Keratinocyte (primary cell): ENCODE results near the gene BTG2. TPM values are rescaled to one million over a fixed set of nuclear protein-coding genes. Genes with fewer than 3 reads are reported as not detected.
A peak's percentile ranks its signal among the peaks of the same experiment; 100 is the strongest.
"Not testable (repeated sequence)": the region's sequence is repeated elsewhere in the genome, so short reads cannot be mapped to it uniquely, and the experiment has no call there.

ENCODE experiments used
- DNase-seq: peaks from one replicate; pipeline ENCODE4 v3.0.0-alpha.2; 2011; ENCODE audit warnings: low read depth, missing footprints, low spot score
- FAIRE-seq: peaks from 2 replicates; lab custom pipeline; 2011; peaks lifted over from hg19 to GRCh38; lab: Jason Lieb, UNC
- H2AFZ ChIP-seq: 2 replicates; pipeline ENCODE4 v1.6.0; 2012; ENCODE audit warnings: low read length, control low read depth, inconsistent platforms; ENCODE audit not compliant: control insufficient read depth
- H3K27ac ChIP-seq: 2 replicates; pipeline ENCODE4 v1.5.1; 2011; ENCODE audit warnings: low read length; ENCODE audit not compliant: control insufficient read depth, insufficient read depth
- H3K27me3 ChIP-seq: 3 replicates; pipeline ENCODE4 v1.6.0; 2011; ENCODE audit warnings: low read length; ENCODE audit not compliant: control insufficient read depth, insufficient read depth; ENCODE audit errors: extremely low read depth
- H3K36me3 ChIP-seq, 2 experiments: 2 replicates in 1 of 2; 3 replicates in 1 of 2; pipeline ENCODE4 v1.5.1; 2011; ENCODE audit warnings: low read length in 2 of 2, mild to moderate bottlenecking in 1 of 2; ENCODE audit not compliant: control insufficient read depth in 2 of 2, insufficient read depth in 2 of 2; ENCODE audit errors: extremely low read depth in 1 of 2
- H3K4me1 ChIP-seq: 3 replicates; pipeline ENCODE4 v1.5.1; 2011; ENCODE audit warnings: low read length; ENCODE audit not compliant: control insufficient read depth, insufficient read depth; ENCODE audit errors: extremely low read depth
- H3K4me2 ChIP-seq: 3 replicates; pipeline ENCODE4 v1.6.0; 2011; ENCODE audit warnings: low read depth, low read length; ENCODE audit not compliant: control insufficient read depth, insufficient read depth; ENCODE audit errors: extremely low read depth
- H3K4me3 ChIP-seq, 3 experiments: fragments of 200-600 bp in 1 of 3; sonication (generic) in 1 of 3; 2 replicates in 2 of 3; 3 replicates in 1 of 3; pipeline ENCODE4 v1.5.1; 2011 to 2016; ENCODE audit warnings: low read length in 3 of 3, mild to moderate bottlenecking in 3 of 3, control low read depth in 2 of 3, inconsistent platforms in 1 of 3, low read depth in 1 of 3, mixed read lengths in 1 of 3, mixed run types in 1 of 3, moderate library complexity in 1 of 3; ENCODE audit not compliant: control insufficient read depth in 2 of 3, insufficient read depth in 2 of 3; ENCODE audit errors: extremely low read depth in 1 of 3
- H3K79me2 ChIP-seq: 2 replicates; pipeline ENCODE4 v1.6.0; 2012; ENCODE audit warnings: low read length; ENCODE audit not compliant: control insufficient read depth, insufficient read depth
- H3K9ac ChIP-seq: 3 replicates; pipeline ENCODE4 v1.6.0; 2011; ENCODE audit warnings: low read length; ENCODE audit not compliant: control insufficient read depth, insufficient read depth; ENCODE audit errors: extremely low read depth
- H3K9me1 ChIP-seq: 3 replicates; pipeline ENCODE4 v1.6.0; 2011; ENCODE audit warnings: low read length; ENCODE audit not compliant: control insufficient read depth, insufficient read depth; ENCODE audit errors: extremely low read depth
- H3K9me3 ChIP-seq: 2 replicates; pipeline ENCODE4 v1.5.1; 2012; ENCODE audit warnings: low read depth, low read length; ENCODE audit not compliant: control insufficient read depth
- H4K20me1 ChIP-seq: 3 replicates; pipeline ENCODE4 v1.6.0; 2011; ENCODE audit warnings: low read length; ENCODE audit not compliant: control insufficient read depth, insufficient read depth; ENCODE audit errors: extremely low read depth
- CTCF ChIP-seq, 3 experiments: IDR thresholded peaks in 1 of 3; conservative IDR thresholded peaks in 1 of 3; optimal IDR thresholded peaks in 1 of 3; 2 replicates in 2 of 3; 3 replicates in 1 of 3; pipeline versions ENCODE3 to v1.5.1; 2011; ENCODE audit warnings: low read length in 3 of 3, mild to moderate bottlenecking in 3 of 3, moderate library complexity in 2 of 3, control low read depth in 1 of 3, inconsistent platforms in 1 of 3; ENCODE audit not compliant: insufficient read depth in 2 of 3; ENCODE audit errors: extremely low read depth in 1 of 3
- EZH2 ChIP-seq: IDR thresholded peaks from one replicate; pipeline ENCODE4 v1.6.1; 2012; ENCODE audit warnings: inconsistent platforms, mild to moderate bottlenecking, low read length, moderate library complexity
- dilution Hi-C: fragments of 300-500 bp; cut with MboI; formaldehyde crosslinking; loops from one replicate; pipeline ENCODE4 v1.7.0; 2020; ENCODE audit warnings: low sequenced_read_pairs; ENCODE audit not compliant: extremely low pct_ligation_motif_present
- polyA minus RNA-seq, 3 experiments: library from RNA; depleted of rRNA, polyadenylated mRNA; stranded (reverse); fragments of >200 nt; gene quantifications; 1 replicate in 1 of 3; 2 replicates in 1 of 3; 3 replicates in 1 of 3; pipeline ENCODE4 v1.2.3, GENCODE V29; 2011
- polyA plus RNA-seq, 5 experiments: library from polyadenylated mRNA; depleted of rRNA in 3 of 5; stranded (reverse) in 3 of 5; stranded (forward) in 1 of 5; unstranded in 1 of 5; fragments of >200 nt; gene quantifications; 1 replicate in 1 of 5; 2 replicates in 3 of 5; 3 replicates in 1 of 5; pipeline versions ENCODE4 v1.2.1 to v1.2.3, GENCODE V29; 2011 to 2012; ENCODE audit warnings: missing spikeins in 2 of 5, low read depth in 1 of 5, low replicate concordance in 1 of 5

The BTG2 gene
- polyA plus RNA-seq (52.4 to 230 TPM (median 117 TPM) in 3 replicates), polyA minus RNA-seq (23.8 to 191 TPM (median 82.3 TPM) in 3 replicates)
- 28.0 TPM for polyA plus RNA-seq (2011; ENCODE audit: low read depth)
- 84.3 and 101 TPM in 2 replicates for polyA plus RNA-seq (2011; cell fraction: cytosol; rRNA removed)
- 278 and 325 TPM in 2 replicates for polyA plus RNA-seq (2011; cell fraction: nucleus; rRNA removed)
- polyA plus RNA-seq (2012; ENCODE audit: low replicate concordance), result 34.6 and 187 TPM in 2 replicates
- polyA minus RNA-seq (2011; cell fraction: cytosol; rRNA and poly(A)+ RNA removed), result 155 TPM
- polyA minus RNA-seq (2011; cell fraction: nucleus; rRNA and poly(A)+ RNA removed), result 145 and 173 TPM in 2 replicates

GRCh38 chr1:203304919-203305808 is at the start of gene BTG2:
TSS of gene BTG2 (plus strand) at chr1:203305519. CDS start at chr1:203305607, 88 bp downstream.
- FAIRE-seq, result no peak
- no peaks in the 10 kb centered on the region for H3K27me3 ChIP-seq
- H3K9me1 ChIP-seq, result no peaks in the 10 kb centered on the region
- peaks cover 33% of the 10 kb centered on the region for H3K79me2 ChIP-seq
- H3K27ac ChIP-seq, result peak within 1 kb of the TSS; percentile 88
- peak within 1 kb of the TSS; percentile 78 to 92 (median 81) for H3K4me3 ChIP-seq
- TF ChIP-seq EZH2 (no peak), CTCF (optimal IDR thresholded peaks at IDR 0.05 in 1 of 3, IDR thresholded peaks at IDR 0.05 in 1 of 3, conservative IDR thresholded peaks at IDR 0.05 in 1 of 3; ENCODE audit: extremely low read depth in 1 of 3, insufficient read depth in 2 of 3, low read length in 3 of 3) (no peak)
- dilution Hi-C loops, result no loop called here
- peaks cover 57% of the 10 kb centered on the region for H3K4me1 ChIP-seq
- peak within 1 kb of the TSS; percentile 62 for H2AFZ ChIP-seq
- peak within 1 kb of the TSS; percentile 95 for H3K9ac ChIP-seq
- peaks cover 19% of the 10 kb centered on the region for H4K20me1 ChIP-seq
- H3K4me2 ChIP-seq, result peak within 1 kb of the TSS; percentile 93
- DNase-seq, result no peak
- H3K9me3 ChIP-seq, result no peaks in the 10 kb centered on the region
- peaks cover 12 to 14% of the 10 kb centered on the region in 2 experiments for H3K36me3 ChIP-seq

- H3K79me2 ChIP-seq, H4K20me1 ChIP-seq, H2AFZ ChIP-seq, H3K9me1 ChIP-seq, H3K4me3 ChIP-seq, H3K27me3 ChIP-seq, H3K9me3 ChIP-seq, H3K4me2 ChIP-seq, H3K27ac ChIP-seq, DNase-seq, H3K4me1 ChIP-seq, H3K36me3 ChIP-seq, FAIRE-seq, H3K9ac ChIP-seq: not testable (repeated sequence)
- dilution Hi-C loops, result loop anchor here (25.0 kb wide), 1 partner anchor 219 kb away; the partner anchor contains the start of gene PPFIA4
Observed at GRCh38 chr1:203256636-203257035, 48.7 kb upstream of the BTG2 start.
